Kidney (tissue), 14 donors: Measurements from ENCODE around the gene TMEM101. TPM values are rescaled to one million over a fixed set of nuclear protein-coding genes. Genes with fewer than 3 reads are reported as not detected.

Experiments used
- DNase-seq, 5 donors: peaks; one replicate each; pipeline ENCODE4 v3.0.0-alpha.2; 2013 to 2020
- FAIRE-seq: peaks from 2 replicates; lab custom pipeline; 2012; peaks lifted over from hg19 to GRCh38; lab: Jason Lieb, UNC
- H3K27ac ChIP-seq, 2 donors: one replicate each; pipeline ENCODE4 v1.7.0; 2013; ENCODE audit warnings: low read depth in 2 of 2, low read length in 2 of 2, inconsistent platforms in 1 of 2
- H3K27me3 ChIP-seq: one replicate; pipeline ENCODE4 v1.7.1; 2013; ENCODE audit warnings: low read length, inconsistent platforms; ENCODE audit not compliant: control insufficient read depth, insufficient read depth
- H3K36me3 ChIP-seq, 3 donors: one replicate each; pipeline versions ENCODE4 v1.7.0 to v1.7.1; 2013; ENCODE audit warnings: low read length in 3 of 3, control low read depth in 1 of 3, inconsistent platforms in 1 of 3; ENCODE audit not compliant: insufficient read depth in 3 of 3, control insufficient read depth in 2 of 3
- H3K4me1 ChIP-seq, 3 donors: one replicate each; pipeline versions ENCODE4 v1.7.0 to v1.7.1; 2013; ENCODE audit warnings: low read length in 3 of 3, inconsistent platforms in 1 of 3, low read depth in 1 of 3; ENCODE audit not compliant: control insufficient read depth in 2 of 3, insufficient read depth in 2 of 3
- H3K4me3 ChIP-seq, 3 donors: one replicate each; pipeline versions ENCODE4 v1.7.0 to v1.8.1; 2013; ENCODE audit warnings: low read length in 3 of 3, control low read depth in 1 of 3, inconsistent platforms in 1 of 3
- H3K9ac ChIP-seq, 3 donors: one replicate each; pipeline versions ENCODE4 v1.7.0 to v1.7.1; 2013; ENCODE audit warnings: low read length in 3 of 3, control low read depth in 1 of 3, inconsistent platforms in 1 of 3
- H3K9me3 ChIP-seq, 3 donors: one replicate each; pipeline versions ENCODE4 v1.7.0 to v1.7.1; 2013; ENCODE audit warnings: low read length in 3 of 3, control low read depth in 1 of 3, inconsistent platforms in 1 of 3; ENCODE audit not compliant: control insufficient read depth in 2 of 3, insufficient read depth in 1 of 3
- intact Hi-C: fragments of 100-400 bp; cut with DNase I; formaldehyde crosslinking; loops from one replicate; pipeline ENCODE4 v1.11.1; 2022
- polyA plus RNA-seq: library from polyadenylated mRNA; stranded (reverse); fragments of 350-450 nt; fragmentation: Illumina TruSeq; extraction: RNeasy Lipid Tissue Mini Kit (QIAGEN cat#74804); gene quantifications from one replicate; pipeline ENCODE4 v1.2.3, GENCODE V29; 2014; ENCODE audit warnings: low read depth, low replicate concordance; ENCODE audit not compliant: insufficient read depth
- total RNA-seq: library from RNA; stranded (reverse); fragmentation: NEBNext Ultra II Directional; extraction: Animal tissue kit (Norgen Biotek cat#: 25700); gene quantifications from one replicate; pipeline ENCODE4 v1.2.1, GENCODE V29; 2021
- TF ChIP-seq, protein P1 (sequence below): IDR thresholded peaks from 3 replicates; pipeline ENCODE4 v1.5.1; 2012; ENCODE audit warnings: mild to moderate bottlenecking, moderate library complexity, borderline replicate concordance; ENCODE audit not compliant: insufficient read depth; ENCODE audit errors: extremely low read depth
- donor health status: control.
- donor health status: control.
- donor health status: control.
- donor health status: control.
- donor health status: control.
- donor health status: DM: yes; HTN: yes; CAD: no.
- donor health status: Normal renal cell carcinoma (clear cell type).

The TMEM101 gene
- total and polyA plus RNA-seq, 2 donors from 2014 or later: 31.2 to 111 TPM

DNA sequence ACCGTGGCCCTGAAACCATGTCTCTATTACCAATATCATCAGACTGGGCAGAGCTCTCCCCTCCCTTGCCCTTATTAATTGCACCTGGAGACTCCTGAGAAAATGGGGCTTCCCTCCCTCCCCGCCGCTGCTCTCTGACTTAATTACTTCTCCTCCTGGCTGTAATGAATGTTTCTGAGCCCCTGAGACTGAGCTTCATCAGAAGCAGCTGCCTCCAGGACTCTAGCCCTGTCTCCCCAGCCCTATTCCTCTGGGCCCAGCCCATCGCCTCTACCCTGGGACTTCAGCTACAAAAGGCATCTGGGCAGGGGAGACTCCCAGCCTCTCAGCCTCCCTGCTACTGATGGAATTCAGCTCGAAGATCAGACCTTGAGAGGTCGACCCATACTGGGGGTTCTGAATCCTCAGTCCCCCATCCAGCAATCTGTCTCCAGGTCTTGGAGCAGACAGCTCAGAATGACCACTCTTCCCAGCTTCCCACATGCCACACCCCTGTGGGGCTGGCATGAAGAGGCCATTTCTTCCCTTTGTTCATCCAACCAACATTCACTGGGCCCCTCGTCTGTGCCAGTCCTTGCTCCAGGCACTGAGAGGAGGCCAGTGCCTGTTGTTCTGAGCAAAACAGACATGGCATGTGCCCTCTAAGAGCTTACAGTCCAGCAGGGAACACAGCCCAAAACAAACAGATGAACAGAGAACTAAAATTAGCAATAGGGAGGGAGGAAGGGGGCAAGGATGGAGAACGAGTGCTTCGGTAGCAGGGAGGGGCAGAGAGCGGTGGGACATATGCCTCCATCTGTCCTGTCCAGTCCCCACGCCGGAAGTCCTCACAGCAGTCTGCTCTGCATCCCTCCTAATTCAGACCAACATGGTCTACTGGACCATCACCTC, 27.4 kb downstream of the TMEM101 start:
- intact Hi-C loops: no loop called here
- FAIRE-seq: no peak
- H3K27me3 ChIP-seq: peaks cover 5% of the 10 kb centered on the region

DNA sequence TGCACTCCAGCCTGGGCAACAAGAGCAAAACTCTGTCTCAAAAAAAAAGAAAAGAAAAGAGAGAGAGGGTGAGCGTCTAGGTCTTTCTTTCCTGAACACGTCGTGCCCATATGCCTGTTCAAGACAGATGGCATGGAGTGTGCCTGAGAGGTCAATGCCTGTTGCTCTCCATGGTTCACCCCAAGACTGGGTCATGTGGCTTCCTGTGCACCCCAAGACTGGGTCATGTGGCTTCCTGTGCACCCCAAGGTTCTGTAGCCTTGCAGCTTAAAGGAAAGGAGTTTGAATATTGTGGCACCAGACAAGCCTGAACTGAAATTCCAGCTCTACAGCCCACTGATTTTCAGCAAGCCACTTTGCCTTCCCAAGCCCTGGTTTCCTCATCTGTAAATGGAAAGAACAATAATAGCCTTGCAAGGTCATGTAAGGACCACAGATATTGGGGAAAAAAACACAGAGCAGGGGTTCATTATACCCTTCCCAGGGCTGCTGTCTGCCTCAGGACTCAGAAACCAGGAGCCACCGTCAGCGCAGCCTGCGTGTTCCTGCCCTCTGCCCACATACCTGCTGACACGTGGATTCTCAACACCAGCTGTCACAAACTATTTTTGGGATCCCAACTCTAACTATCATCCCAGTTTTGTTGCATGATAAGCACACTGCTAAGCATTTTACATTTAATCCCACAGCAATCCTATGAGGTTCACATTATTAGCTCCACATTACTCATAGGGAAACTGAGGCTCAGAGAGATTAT, 28.4 kb downstream of the TMEM101 start:
- no peak overlapping the region for H3K27ac ChIP-seq
- no peak overlapping the region for H3K4me3 ChIP-seq
- H3K4me1 ChIP-seq: peaks cover 0 to 6% (median 0%) of the 10 kb centered on the region in 3 donors
- peaks cover 5% of the 10 kb centered on the region for H3K27me3 ChIP-seq
- DNase-seq (no peak), FAIRE-seq (no peak)
- TF ChIP-seq, protein P1, sequence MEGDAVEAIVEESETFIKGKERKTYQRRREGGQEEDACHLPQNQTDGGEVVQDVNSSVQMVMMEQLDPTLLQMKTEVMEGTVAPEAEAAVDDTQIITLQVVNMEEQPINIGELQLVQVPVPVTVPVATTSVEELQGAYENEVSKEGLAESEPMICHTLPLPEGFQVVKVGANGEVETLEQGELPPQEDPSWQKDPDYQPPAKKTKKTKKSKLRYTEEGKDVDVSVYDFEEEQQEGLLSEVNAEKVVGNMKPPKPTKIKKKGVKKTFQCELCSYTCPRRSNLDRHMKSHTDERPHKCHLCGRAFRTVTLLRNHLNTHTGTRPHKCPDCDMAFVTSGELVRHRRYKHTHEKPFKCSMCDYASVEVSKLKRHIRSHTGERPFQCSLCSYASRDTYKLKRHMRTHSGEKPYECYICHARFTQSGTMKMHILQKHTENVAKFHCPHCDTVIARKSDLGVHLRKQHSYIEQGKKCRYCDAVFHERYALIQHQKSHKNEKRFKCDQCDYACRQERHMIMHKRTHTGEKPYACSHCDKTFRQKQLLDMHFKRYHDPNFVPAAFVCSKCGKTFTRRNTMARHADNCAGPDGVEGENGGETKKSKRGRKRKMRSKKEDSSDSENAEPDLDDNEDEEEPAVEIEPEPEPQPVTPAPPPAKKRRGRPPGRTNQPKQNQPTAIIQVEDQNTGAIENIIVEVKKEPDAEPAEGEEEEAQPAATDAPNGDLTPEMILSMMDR: no peak
- H3K9ac ChIP-seq: no peak overlapping the region
- H3K36me3 ChIP-seq: no peaks in the 10 kb centered on the region
- intact Hi-C loops: no loop called here
- no peaks in the 10 kb centered on the region for H3K9me3 ChIP-seq

More for the DNA sequence above, 27.4 kb downstream of the TMEM101 start:
- Histone ChIP-seq H3K4me1 (peaks cover 0 to 6% (median 0%) of the 10 kb centered on the region in 3 donors), H3K9ac (no peak overlapping the region), H3K4me3 (no peak overlapping the region), H3K36me3 (no peaks in the 10 kb centered on the region), H3K27ac (no peak overlapping the region), H3K9me3 (no peaks in the 10 kb centered on the region)
- TF ChIP-seq, protein P1: no peak
- DNase-seq: no peak

- no peak for FAIRE-seq
Measured at GRCh38 chr17:43984521-43984920, 30.2 kb downstream of the TMEM101 start.

More at GRCh38 chr17:43984521-43984920, 30.2 kb downstream of the TMEM101 start:
- Histone ChIP-seq H3K36me3 (no peaks in the 10 kb centered on the region), H3K27ac (no peak overlapping the region), H3K4me1 (peaks cover 0 to 6% (median 0%) of the 10 kb centered on the region in 3 donors), H3K9ac (no peak overlapping the region), H3K27me3 (peaks cover 5% of the 10 kb centered on the region), H3K4me3 (no peak overlapping the region), H3K9me3 (no peaks in the 10 kb centered on the region)
- DNase-seq: no peak
- TF ChIP-seq, protein P1: no peak
- intact Hi-C loops: no loop called here
